HG03521 (cell line): ENCODE data around the gene METTL24.

ENCODE experiments used
- ATAC-seq: cut with Tn5 transposase; IDR thresholded peaks from one replicate; pipeline ENCODE4 v1.9.1; 2021; ENCODE audit warnings: mild to moderate bottlenecking, moderate library complexity; ENCODE audit not compliant: unreplicated experiment

The METTL24 gene

GRCh38 chr6:110214338-110214737 lies 143.8 kb downstream of the METTL24 start:
- ATAC-seq: no peak

- no peak for ATAC-seq
Observed at GRCh38 chr6:110211753-110212152, 146.4 kb downstream of the METTL24 start.

- no peak for ATAC-seq
Observed at GRCh38 chr6:110207652-110208051, 150.5 kb downstream of the METTL24 start.

GRCh38 chr6:110201151-110201884 lies 156.8 kb downstream of the METTL24 start:
- ATAC-seq: no peak

GRCh38 chr6:110198561-110198960 lies 159.6 kb downstream of the METTL24 start:
- no peak for ATAC-seq

DNA sequence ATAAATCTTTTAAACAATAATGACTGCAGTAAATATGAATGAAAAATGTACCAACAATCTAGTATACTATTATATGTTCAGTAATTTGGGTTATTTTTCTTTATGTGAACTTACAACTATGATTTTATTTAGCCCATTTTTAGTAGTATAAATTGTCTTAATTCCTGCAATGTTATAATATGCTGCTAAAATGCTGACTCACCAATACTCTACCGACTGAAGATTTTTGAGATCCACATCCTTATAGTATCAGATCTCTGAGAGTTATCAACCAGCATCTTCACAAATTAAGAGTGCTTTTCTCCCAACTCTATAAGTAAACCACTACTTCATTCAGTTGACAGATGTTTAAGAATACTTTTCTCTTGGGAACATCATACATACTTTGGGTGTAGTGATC lies 161.3 kb downstream of the METTL24 start:
- ATAC-seq: no peak

DNA sequence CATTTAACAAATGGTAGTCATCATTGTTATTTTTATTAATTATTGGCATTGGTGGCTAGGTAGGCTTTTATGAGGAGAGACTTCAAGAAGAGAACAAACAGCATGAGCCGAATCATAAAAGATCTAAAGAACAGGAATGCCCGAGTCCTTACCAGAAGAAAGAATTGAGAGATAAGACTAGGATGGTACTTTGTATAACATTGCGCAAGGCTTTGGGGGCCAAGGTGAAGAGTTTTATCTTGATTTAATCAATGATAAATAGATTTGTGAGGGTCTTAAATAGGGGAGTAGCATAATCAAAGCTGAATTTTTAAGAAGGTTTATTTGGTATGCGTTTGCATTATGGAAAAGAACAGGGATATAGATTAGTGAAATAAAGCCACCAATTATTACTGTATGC lies 162.5 kb downstream of the METTL24 start:
- no peak for ATAC-seq
